ENCODE data around the gene SLC50A1. TPM values are rescaled to one million over a fixed set of nuclear protein-coding genes. Genes with fewer than 3 reads are reported as not detected.
A peak's percentile ranks its signal among the peaks of the same experiment; 100 is the strongest.

Gene SLC50A1
- total RNA-seq, 1 donor from 2014 or later = 77.3 TPM

GRCh38 chr1:155133799-155134281, 1.8 kb upstream of the SLC50A1 start:
- Mint-ChIP-seq H3K27me3 (peaks cover 14% of the 10 kb centered on the region), H3K4me1 (peaks cover 39% of the 10 kb centered on the region), H3K36me3 (ENCODE audit: low read depth) (peaks cover 28% of the 10 kb centered on the region), H3K27ac (no peak overlapping the region), H3K9me3 (no peaks in the 10 kb centered on the region), H3K4me3 (no peak overlapping the region)
- CTCF ChIA-PET = interaction anchor here (2.8 to 4.5 kb wide), 2 partner anchors 34 kb away, joined by 8 to 40 read pairs; no protein-coding TSS in a partner anchor
- ATAC-seq (ENCODE audit: low read depth) (no peak), DNase-seq (no peak)
- intact Hi-C loops (cut with micrococcal nuclease) = no loop called here
- TF ChIP-seq CTCF (IDR thresholded peaks at IDR 0.05) = no peak
- POLR2A ChIA-PET = interaction anchor here (1.6 to 5.4 kb wide), 5 partner anchors 9 to 60 kb away, joined by 4 to 92 read pairs (median 63); partner anchors contain the start of genes KRTCAP2 and TRIM46

- Mint-ChIP-seq H3K4me1 (peaks cover 38% of the 10 kb centered on the region), H3K9me3 (no peaks in the 10 kb centered on the region), H3K36me3 (ENCODE audit: low read depth) (peaks cover 30% of the 10 kb centered on the region), H3K27me3 (peaks cover 9% of the 10 kb centered on the region), H3K27ac (no peak overlapping the region), H3K4me3 (peak overlapping the region; percentile 96)
- intact Hi-C loops (cut with micrococcal nuclease) = no loop called here
- POLR2A ChIA-PET = interaction anchor here (1.4 to 5.4 kb wide), 7 partner anchors 9 to 60 kb away, joined by 4 to 92 read pairs (median 23); partner anchors contain the start of genes KRTCAP2 and TRIM46
- TF ChIP-seq CTCF (IDR thresholded peaks at IDR 0.05) = no peak
- ATAC-seq (ENCODE audit: low read depth) (no peak), DNase-seq (no peak)
- CTCF ChIA-PET = interaction anchor here (1.3 to 4.5 kb wide), 5 partner anchors 33 to 64 kb away, joined by 3 to 40 read pairs (median 6); no protein-coding TSS in a partner anchor
Measured at GRCh38 chr1:155134322-155134721, 1.3 kb upstream of the SLC50A1 start.

GRCh38 chr1:155134880-155135414, 705 bp upstream of the SLC50A1 start:
- no peak for ATAC-seq (ENCODE audit: low read depth)
- peak overlapping the region; percentile 96 for H3K4me3 Mint-ChIP-seq
- peaks cover 6% of the 10 kb centered on the region for H3K27me3 Mint-ChIP-seq
- no peak for DNase-seq
- H3K27ac Mint-ChIP-seq = peak overlapping the region; percentile 99
- peaks cover 33% of the 10 kb centered on the region for H3K36me3 Mint-ChIP-seq (ENCODE audit: low read depth)
- intact Hi-C loops (cut with micrococcal nuclease) = loop anchor here (1.0 kb wide), 2 partner anchors 8 to 32 kb away; partner anchors contain the start of gene EFNA1
- no peaks in the 10 kb centered on the region for H3K9me3 Mint-ChIP-seq
- peaks cover 40% of the 10 kb centered on the region for H3K4me1 Mint-ChIP-seq
- ChIA-PET POLR2A (interaction anchor here (0.7 to 5.4 kb wide), 15 partner anchors 8 to 138 kb away, joined by 3 to 92 read pairs (median 6); partner anchors contain the start of genes CLK2, EFNA3, KRTCAP2 and TRIM46), CTCF (interaction anchor here (0.6 to 4.5 kb wide), 9 partner anchors 19 to 73 kb away, joined by 3 to 40 read pairs (median 4); partner anchors contain the start of gene KRTCAP2)
- TF ChIP-seq CTCF (IDR thresholded peaks at IDR 0.05) = no peak

DNA sequence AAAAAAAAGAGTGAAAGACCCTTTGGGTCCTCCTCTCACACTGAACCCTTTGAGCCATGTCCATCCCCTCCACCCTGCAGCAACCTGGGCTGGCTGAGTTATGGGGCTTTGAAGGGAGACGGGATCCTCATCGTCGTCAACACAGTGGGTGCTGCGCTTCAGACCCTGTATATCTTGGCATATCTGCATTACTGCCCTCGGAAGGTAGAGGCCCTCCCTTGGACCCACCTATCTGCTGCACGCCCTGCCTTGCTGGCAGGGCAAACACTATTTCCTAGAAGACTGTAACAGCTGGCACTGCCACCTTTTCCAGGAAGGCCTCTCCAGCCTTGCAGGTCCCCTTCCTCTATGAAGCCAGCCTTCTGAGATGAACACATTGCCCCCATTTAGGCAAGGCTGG, 1.1 kb downstream of the SLC50A1 start:
- no peak for TF ChIP-seq CTCF (IDR thresholded peaks at IDR 0.05)
- ChIA-PET CTCF (interaction anchor here (1.7 to 4.5 kb wide), 2 partner anchors 31 to 36 kb away, joined by 5 to 40 read pairs; partner anchors contain the start of gene KRTCAP2), POLR2A (interaction anchor here (0.9 to 5.4 kb wide), 9 partner anchors 11 to 1169 kb away, joined by 3 to 92 read pairs (median 10); partner anchors contain the start of genes CLK2, CREB3L4, KRTCAP2 and TRIM46)
- Mint-ChIP-seq H3K36me3 (ENCODE audit: low read depth) (peaks cover 38% of the 10 kb centered on the region), H3K4me3 (peak overlapping the region; percentile 96), H3K27ac (peak overlapping the region; percentile 99), H3K4me1 (peaks cover 47% of the 10 kb centered on the region), H3K27me3 (no peaks in the 10 kb centered on the region), H3K9me3 (no peaks in the 10 kb centered on the region)
- DNase-seq (no peak), ATAC-seq (ENCODE audit: low read depth) (peak; percentile 0)
- intact Hi-C loops (cut with micrococcal nuclease) = loop anchor here (2.0 kb wide), 2 partner anchors 14 to 52 kb away; no protein-coding TSS in a partner anchor

Data from activated B cell treated with CpG ODN at 0.5 μM for 24 hours (primary cell).